HEK293 (cell line): Measurements from ENCODE around the gene COIL.
A peak's percentile ranks its signal among the peaks of the same experiment; 100 is the strongest.

ENCODE experiments used
- CTCF ChIA-PET: fragments of 350-600 bp; formaldehyde crosslinking; extraction: SDS; loops from one replicate; lab custom pipeline; 2021; ENCODE audit warnings: antibody characterized with exemption; lab: Yijun Ruan, JAX
- POLR2A ChIA-PET: fragments of 300-600 bp; formaldehyde crosslinking; extraction: SDS; loops from one replicate; lab custom pipeline; 2020; ENCODE audit warnings: antibody characterized with exemption, inconsistent platforms; lab: Yijun Ruan, JAX
- H3K27ac ChIP-seq: fragments of 200-500 bp; sonication (Bioruptor generic); 2 replicates; pipeline ENCODE4 v1.5.1; 2014; ENCODE audit warnings: low read depth, low read length, control low read depth, inconsistent platforms; ENCODE audit errors: extremely low read depth
- H3K36me3 ChIP-seq, 2 experiments: fragments of 200-500 bp in 1 of 2; sonication (Bioruptor generic) in 1 of 2; 1 replicate in 1 of 2; 2 replicates in 1 of 2; pipeline ENCODE4 v1.5.1; 2014 to 2017; ENCODE audit warnings: inconsistent platforms in 2 of 2, low read length in 2 of 2; ENCODE audit not compliant: control insufficient read depth in 2 of 2, insufficient read depth in 1 of 2
- H3K4me1 ChIP-seq: fragments of 200-500 bp; sonication (Bioruptor generic); 2 replicates; pipeline ENCODE4 v1.5.1; 2014; ENCODE audit warnings: mild to moderate bottlenecking, low read length, inconsistent platforms; ENCODE audit not compliant: control insufficient read depth, insufficient read depth
- H3K4me3 ChIP-seq: 2 replicates; pipeline ENCODE4 v1.5.1; 2011; ENCODE audit warnings: low read depth, mild to moderate bottlenecking, control low read depth, low read length, moderate library complexity
- H3K9me3 ChIP-seq: fragments of 200-500 bp; sonication (Bioruptor generic); 2 replicates; pipeline ENCODE4 v1.5.1; 2014; ENCODE audit warnings: low read depth, low read length, inconsistent platforms; ENCODE audit not compliant: control insufficient read depth, insufficient read depth
- HOXD13 ChIP-seq: sonication (generic); formaldehyde crosslinking; IDR thresholded peaks from 2 replicates; pipeline ENCODE4 v1.8.0; 2022; ENCODE audit warnings: missing genetic modification reagents, borderline replicate concordance
- KLF9 ChIP-seq: fragments of 450-650 bp; formaldehyde crosslinking; IDR thresholded peaks from 2 replicates; pipeline ENCODE4 v1.5.1; 2016; ENCODE audit warnings: missing biosample characterization, missing genetic modification characterization, low read depth
- PRDM1 ChIP-seq: fragments of 450-650 bp; formaldehyde crosslinking; IDR thresholded peaks from 2 replicates; pipeline ENCODE4; 2016; ENCODE audit warnings: missing biosample characterization, missing genetic modification characterization
- SCRT1 ChIP-seq: fragments of 450-650 bp; formaldehyde crosslinking; IDR thresholded peaks from 2 replicates; pipeline ENCODE4 v1.5.1; 2016; ENCODE audit warnings: missing biosample characterization, missing genetic modification characterization, borderline replicate concordance
- TSHZ1 ChIP-seq: fragments of 450-650 bp; formaldehyde crosslinking; IDR thresholded peaks from 2 replicates; pipeline ENCODE4 v1.5.1; 2016; ENCODE audit warnings: missing biosample characterization, missing genetic modification characterization, borderline replicate concordance
- ZNF112 ChIP-seq: fragments of 450-650 bp; formaldehyde crosslinking; IDR thresholded peaks from 2 replicates; pipeline ENCODE4 v1.5.0; 2017; ENCODE audit warnings: missing biosample characterization, missing genetic modification characterization
- ZNF155 ChIP-seq: fragments of 450-650 bp; formaldehyde crosslinking; IDR thresholded peaks from 2 replicates; pipeline ENCODE4 v1.5.1; 2016; ENCODE audit warnings: missing biosample characterization, missing genetic modification characterization
- ZNF174 ChIP-seq: fragments of 450-650 bp; formaldehyde crosslinking; IDR thresholded peaks from 2 replicates; pipeline ENCODE4 v1.5.0; 2017; ENCODE audit warnings: missing biosample characterization, mild to moderate bottlenecking, missing genetic modification characterization
- ZNF510 ChIP-seq: fragments of 450-650 bp; formaldehyde crosslinking; IDR thresholded peaks from 2 replicates; pipeline ENCODE4 v1.5.1; 2018; ENCODE audit warnings: mild to moderate bottlenecking, missing genetic modification characterization, missing biosample characterization; ENCODE audit not compliant: insufficient replicate concordance
- ZNF521 ChIP-seq: fragments of 450-650 bp; formaldehyde crosslinking; IDR thresholded peaks from 2 replicates; pipeline ENCODE4 v1.5.1; 2017; ENCODE audit warnings: missing biosample characterization, mild to moderate bottlenecking, missing genetic modification characterization
- ZNF529 ChIP-seq: fragments of 450-650 bp; formaldehyde crosslinking; IDR thresholded peaks from 2 replicates; pipeline ENCODE4 v1.5.1; 2017; ENCODE audit warnings: missing genetic modification characterization, missing biosample characterization; ENCODE audit not compliant: insufficient replicate concordance
- ZNF561 ChIP-seq: fragments of 450-650 bp; IDR thresholded peaks from 2 replicates; pipeline ENCODE4 v1.5.1; 2018; ENCODE audit warnings: missing biosample characterization, missing genetic modification characterization, borderline replicate concordance
- ZNF660 ChIP-seq: fragments of 450-650 bp; IDR thresholded peaks from 2 replicates; pipeline ENCODE4 v1.5.1; 2018; ENCODE audit warnings: missing biosample characterization, mild to moderate bottlenecking, missing genetic modification characterization
- ZNF707 ChIP-seq: fragments of 450-650 bp; formaldehyde crosslinking; IDR thresholded peaks from 2 replicates; pipeline ENCODE4 v1.5.1; 2016; ENCODE audit warnings: missing biosample characterization, missing genetic modification characterization
- ZNF837 ChIP-seq: fragments of 450-650 bp; formaldehyde crosslinking; IDR thresholded peaks from 2 replicates; pipeline ENCODE4 v1.5.1; 2016; ENCODE audit warnings: missing biosample characterization, missing genetic modification characterization
- ZSCAN23 ChIP-seq: fragments of 450-650 bp; formaldehyde crosslinking; IDR thresholded peaks from 2 replicates; pipeline ENCODE4 v1.5.1; 2016; ENCODE audit warnings: missing biosample characterization, missing genetic modification characterization
- TF ChIP-seq, protein P1 (sequence below): fragments of 450-650 bp; formaldehyde crosslinking; IDR thresholded peaks from 2 replicates; pipeline ENCODE4 v1.5.1; 2016; ENCODE audit warnings: missing biosample characterization, missing genetic modification characterization

Gene COIL

DNA sequence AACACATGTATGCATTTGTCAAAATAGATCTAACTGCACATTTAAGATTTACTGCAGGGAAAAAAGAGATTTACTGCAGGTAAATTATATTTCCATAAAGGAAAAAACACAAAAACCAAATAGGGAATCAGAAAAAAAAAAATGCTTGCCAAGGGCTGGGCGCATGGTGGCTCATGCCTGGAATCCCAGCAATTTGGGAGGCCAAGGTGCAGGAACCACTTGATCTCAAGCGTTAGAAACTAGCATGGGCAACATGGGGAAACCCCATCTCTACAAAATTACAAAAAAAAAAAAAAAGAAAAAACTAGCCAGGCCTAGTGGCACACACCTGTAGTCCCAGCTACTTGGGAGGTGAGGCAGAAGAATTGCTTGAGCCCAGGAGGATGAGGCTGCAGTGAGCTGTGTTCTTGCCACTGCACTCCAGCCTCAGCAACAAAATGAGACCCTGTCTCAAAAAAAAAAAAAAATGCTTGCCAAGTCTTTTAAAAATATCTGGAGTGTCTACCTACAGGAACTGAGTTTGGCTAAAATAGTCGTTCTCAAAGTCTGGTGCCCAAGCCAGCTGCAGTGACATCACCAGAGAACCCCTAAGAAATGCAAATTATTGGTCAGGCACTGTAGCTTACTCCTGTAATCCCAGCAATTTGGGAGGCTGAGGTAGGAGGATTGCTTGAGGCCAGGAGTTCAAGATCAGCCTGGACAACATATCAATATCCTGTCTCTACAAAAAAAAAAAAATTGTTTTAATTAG lies 64.5 kb downstream of the COIL start:
- TF ChIP-seq ZNF112 (no peak), ZNF510 (tag by site-specific recombination) (no peak), ZNF529 (tag by site-specific recombination) (no peak), ZNF155 (no peak), HOXD13 (CRISPR knock-in tag) (no peak), KLF9 (no peak), ZNF660 (no peak), ZNF174 (tag by site-specific recombination) (no peak), TSHZ1 (no peak), ZNF837 (tag by site-specific recombination) (no peak), ZSCAN23 (no peak), ZNF707 (tag by site-specific recombination) (no peak)
- TF ChIP-seq, all 188 proteins: peak for 0
- CTCF ChIA-PET, result interaction anchor here (0.6 to 0.7 kb wide), 2 partner anchors 41 to 192 kb away, joined by 3 to 4 read pairs; no protein-coding TSS in a partner anchor
- no peak overlapping the region for H3K4me3 ChIP-seq
- H3K27ac ChIP-seq, result no peak overlapping the region
- no peaks in the 10 kb centered on the region for H3K4me1 ChIP-seq
- no peaks in the 10 kb centered on the region for H3K9me3 ChIP-seq
- peaks cover 44 to 92% of the 10 kb centered on the region in 2 experiments for H3K36me3 ChIP-seq
- POLR2A ChIA-PET, result interaction anchor here (0.7 kb wide), 1 partner anchor 77 kb away, joined by 4 read pairs; no protein-coding TSS in a partner anchor

GRCh38 chr17:56894859-56895455 lies 65.9 kb downstream of the COIL start:
- POLR2A ChIA-PET, result interaction anchor here (2.6 kb wide), 1 partner anchor 19 kb away, joined by 10 read pairs; the partner anchor contains the start of gene TRIM25
- CTCF ChIA-PET, result interaction anchor here (0.5 to 1.0 kb wide), 2 partner anchors 14 to 19 kb away, joined by 3 read pairs; no protein-coding TSS in a partner anchor
- no peak overlapping the region for H3K4me3 ChIP-seq
- no peaks in the 10 kb centered on the region for H3K4me1 ChIP-seq
- peaks cover 42 to 94% of the 10 kb centered on the region in 2 experiments for H3K36me3 ChIP-seq
- no peak overlapping the region for H3K27ac ChIP-seq
- TF ChIP-seq ZNF174 (tag by site-specific recombination) (no peak), PRDM1 (0 out of 2 replicates have a peak, but pooled peaks have one; percentile 9)
- H3K9me3 ChIP-seq, result no peaks in the 10 kb centered on the region

DNA sequence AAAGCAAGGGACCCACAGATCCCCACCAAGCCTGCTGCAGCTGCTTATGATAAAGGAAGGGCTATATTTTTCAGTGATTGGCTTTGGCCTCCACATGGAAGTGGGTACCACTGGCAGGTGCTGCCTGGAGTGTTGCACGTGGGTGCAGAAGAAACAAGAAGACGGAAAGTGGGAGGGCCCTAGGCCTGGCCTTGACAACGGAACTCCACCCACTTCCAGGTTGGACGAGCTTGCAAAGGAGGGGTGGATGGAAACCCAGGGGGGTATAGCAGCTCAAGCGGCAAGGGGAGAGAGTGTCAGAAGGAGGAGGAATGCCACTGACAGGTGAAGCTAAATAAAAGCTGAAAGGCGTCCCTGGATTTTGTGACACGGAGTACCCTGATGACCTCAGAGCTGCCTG lies 67.3 kb downstream of the COIL start:
- H3K9me3 ChIP-seq, result no peaks in the 10 kb centered on the region
- ChIA-PET CTCF (interaction anchor here (0.7 kb wide), 1 partner anchor 11 kb away, joined by 3 read pairs; no protein-coding TSS in a partner anchor), POLR2A (interaction anchor here (1.6 to 2.6 kb wide), 2 partner anchors 21 to 59 kb away, joined by 4 to 10 read pairs; partner anchors contain the start of genes DGKE and TRIM25)

More for the DNA sequence above, 67.3 kb downstream of the COIL start:
- TF ChIP-seq ZNF521 (tag by site-specific recombination) (no peak), SCRT1 (tag by site-specific recombination) (no peak), ZNF561 (no peak)
- TF ChIP-seq, protein P1, sequence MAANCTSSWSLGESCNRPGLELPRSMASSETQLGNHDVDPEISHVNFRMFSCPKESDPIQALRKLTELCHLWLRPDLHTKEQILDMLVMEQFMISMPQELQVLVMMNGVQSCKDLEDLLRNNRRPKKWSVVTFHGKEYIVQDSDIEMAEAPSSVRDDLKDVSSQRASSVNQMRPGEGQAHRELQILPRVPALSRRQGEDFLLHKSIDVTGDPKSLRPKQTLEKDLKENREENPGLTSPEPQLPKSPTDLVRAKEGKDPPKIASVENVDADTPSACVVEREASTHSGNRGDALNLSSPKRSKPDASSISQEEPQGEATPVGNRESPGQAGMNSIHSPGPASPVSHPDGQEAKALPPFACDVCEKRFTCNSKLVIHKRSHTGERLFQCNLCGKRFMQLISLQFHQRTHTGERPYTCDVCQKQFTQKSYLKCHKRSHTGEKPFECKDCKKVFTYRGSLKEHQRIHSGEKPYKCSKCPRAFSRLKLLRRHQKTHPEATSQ (tag by site-specific recombination), result no peak
- Histone ChIP-seq H3K4me1 (no peaks in the 10 kb centered on the region), H3K36me3 (peaks cover 36 to 91% of the 10 kb centered on the region in 2 experiments), H3K4me3 (no peak overlapping the region), H3K27ac (no peak overlapping the region)
